Mucosa of descending colon (tissue), 3 donors: ENCODE measurements around the gene CADPS. TPM values are rescaled to one million over a fixed set of nuclear protein-coding genes. Genes with fewer than 3 reads are reported as not detected.

Source experiments
- ATAC-seq: fragments of 200-7000 bp; cut with Tn5 transposase; one replicate; pipeline ENCODE4 v1.9.1; 2020; ENCODE audit warnings: mild to moderate bottlenecking, moderate library complexity
- DNase-seq, 3 donors: peaks; one replicate each; pipeline ENCODE4 v3.0.0-alpha.2; 2020
- H3K36me3 ChIP-seq: fragments of 200-600 bp; one replicate; pipeline ENCODE4 v1.8.0; 2021; ENCODE audit warnings: low read depth, mild to moderate bottlenecking
- H3K4me1 ChIP-seq: fragments of 200-600 bp; one replicate; pipeline ENCODE4 v1.8.0; 2021; ENCODE audit warnings: low read depth, mild to moderate bottlenecking
- H3K4me3 ChIP-seq: fragments of 200-600 bp; one replicate; pipeline ENCODE4 v1.8.0; 2021; ENCODE audit warnings: mild to moderate bottlenecking
- H3K9me3 ChIP-seq: fragments of 200-600 bp; one replicate; pipeline ENCODE4 v1.8.0; 2021; ENCODE audit warnings: mild to moderate bottlenecking
- CTCF ChIP-seq: fragments of 200-600 bp; IDR thresholded peaks from one replicate; pipeline ENCODE4 v1.8.0; 2022; ENCODE audit warnings: antibody characterized with exemption, mild to moderate bottlenecking
- intact Hi-C, 2 donors: fragments of 100-400 bp; cut with DNase I in 1 of 2; cut with micrococcal nuclease in 1 of 2; formaldehyde crosslinking; loops; one replicate each; pipeline versions ENCODE4 v1.11.0 to v1.11.1; 2022; cut with DNase I, micrococcal nuclease
- total RNA-seq, 3 donors: library from RNA; stranded (reverse); fragmentation: NEBNext Ultra II Directional in 2 of 3; extraction: Animal tissue kit (Norgen Biotek cat#: 25700) in 2 of 3; gene quantifications; one replicate each; pipeline versions ENCODE4 v1.2.1 to v1.2.4, GENCODE V29; 2021 to 2023
- donor health status: DM: no; HTN: no; CAD: no; lungs with moderate emphysema.
- donor health status: DM: no; HTN: no; CAD: no.
- donor health status: DM: no; HTN: yes; CAD: no.

Gene CADPS
- total RNA-seq, 3 donors from 2014 or later, result 3.7 to 6.2 (median 6.1) TPM

GRCh38 chr3:62574266-62574898, 300.8 kb downstream of the CADPS start:
- H3K4me3 ChIP-seq, result no peak overlapping the region
- intact Hi-C loops, result no loop called here
- DNase-seq (no peak), ATAC-seq (no peak)
- no peaks in the 10 kb centered on the region for H3K4me1 ChIP-seq
- H3K36me3 ChIP-seq, result no peaks in the 10 kb centered on the region
- TF ChIP-seq CTCF, result no peak
- H3K9me3 ChIP-seq, result peaks cover under 1% of the 10 kb centered on the region

- no peaks in the 10 kb centered on the region for H3K4me1 ChIP-seq
- ATAC-seq (no peak), DNase-seq (no peak)
- no peak for TF ChIP-seq CTCF
- no peaks in the 10 kb centered on the region for H3K9me3 ChIP-seq
- intact Hi-C loops, result no loop called here
- no peak overlapping the region for H3K4me3 ChIP-seq
- no peaks in the 10 kb centered on the region for H3K36me3 ChIP-seq
Observed at GRCh38 chr3:62571916-62572315, 303.3 kb downstream of the CADPS start.

DNA sequence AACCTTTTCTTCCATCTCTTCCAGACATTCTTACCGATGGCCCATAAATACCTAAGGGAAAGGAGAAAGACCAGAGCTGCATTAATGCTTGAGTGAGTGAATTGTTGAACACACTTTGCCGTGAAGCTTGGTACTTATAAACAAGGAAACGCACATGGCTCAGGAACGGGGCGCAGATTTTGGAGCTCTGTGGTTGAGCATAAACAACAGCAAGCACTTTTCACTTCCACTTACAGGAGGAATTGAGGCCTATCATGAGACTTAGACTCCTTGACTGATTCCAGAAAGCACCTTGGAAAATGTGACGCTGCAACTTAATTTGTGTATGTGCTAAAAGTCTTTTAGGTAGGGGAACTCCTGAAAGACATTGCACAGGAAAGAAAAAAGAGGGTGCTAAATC, 304.3 kb downstream of the CADPS start:
- Histone ChIP-seq H3K4me1 (no peaks in the 10 kb centered on the region), H3K36me3 (no peaks in the 10 kb centered on the region), H3K4me3 (no peak overlapping the region), H3K9me3 (no peaks in the 10 kb centered on the region)
- ATAC-seq, result no peak
- DNase-seq, result no peak
- TF ChIP-seq CTCF, result no peak
- intact Hi-C loops, result no loop called here

DNA sequence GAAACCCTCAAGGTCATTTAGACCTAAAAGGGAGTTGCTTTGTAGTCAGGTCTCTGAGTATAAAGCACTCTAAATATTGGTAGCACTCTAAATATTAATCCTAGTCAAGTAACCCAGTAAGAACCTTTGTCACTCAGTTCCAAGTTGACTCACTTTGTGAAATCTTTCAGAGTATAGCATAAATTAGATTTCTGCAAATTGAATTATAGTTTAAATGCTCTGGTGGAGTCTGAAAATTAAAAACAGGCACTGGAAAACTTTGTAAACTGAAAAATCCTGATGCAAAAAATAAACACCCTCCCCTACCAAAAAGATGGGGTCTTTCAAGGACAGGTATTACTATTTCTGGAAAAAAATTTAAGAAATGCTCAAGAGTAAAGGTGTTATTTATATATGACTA, 305.6 kb downstream of the CADPS start:
- intact Hi-C loops, result no loop called here
- ATAC-seq (no peak), DNase-seq (no peak)
- Histone ChIP-seq H3K4me1 (no peaks in the 10 kb centered on the region), H3K9me3 (no peaks in the 10 kb centered on the region), H3K4me3 (no peak overlapping the region), H3K36me3 (no peaks in the 10 kb centered on the region)
- no peak for TF ChIP-seq CTCF

- DNase-seq, result peak in 1 of 3 donors; percentile 16
- no peak for TF ChIP-seq CTCF
- no peaks in the 10 kb centered on the region for H3K9me3 ChIP-seq
- no peaks in the 10 kb centered on the region for H3K36me3 ChIP-seq
- no peaks in the 10 kb centered on the region for H3K4me1 ChIP-seq
- intact Hi-C loops, result no loop called here
- ATAC-seq, result peak; percentile 36
- H3K4me3 ChIP-seq, result no peak overlapping the region
Observed at GRCh38 chr3:62567097-62568021, 307.9 kb downstream of the CADPS start.
